ENCODE measurements around the gene LRRC51.

The LRRC51 gene, protein sequence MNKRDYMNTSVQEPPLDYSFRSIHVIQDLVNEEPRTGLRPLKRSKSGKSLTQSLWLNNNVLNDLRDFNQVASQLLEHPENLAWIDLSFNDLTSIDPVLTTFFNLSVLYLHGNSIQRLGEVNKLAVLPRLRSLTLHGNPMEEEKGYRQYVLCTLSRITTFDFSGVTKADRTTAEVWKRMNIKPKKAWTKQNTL

DNA sequence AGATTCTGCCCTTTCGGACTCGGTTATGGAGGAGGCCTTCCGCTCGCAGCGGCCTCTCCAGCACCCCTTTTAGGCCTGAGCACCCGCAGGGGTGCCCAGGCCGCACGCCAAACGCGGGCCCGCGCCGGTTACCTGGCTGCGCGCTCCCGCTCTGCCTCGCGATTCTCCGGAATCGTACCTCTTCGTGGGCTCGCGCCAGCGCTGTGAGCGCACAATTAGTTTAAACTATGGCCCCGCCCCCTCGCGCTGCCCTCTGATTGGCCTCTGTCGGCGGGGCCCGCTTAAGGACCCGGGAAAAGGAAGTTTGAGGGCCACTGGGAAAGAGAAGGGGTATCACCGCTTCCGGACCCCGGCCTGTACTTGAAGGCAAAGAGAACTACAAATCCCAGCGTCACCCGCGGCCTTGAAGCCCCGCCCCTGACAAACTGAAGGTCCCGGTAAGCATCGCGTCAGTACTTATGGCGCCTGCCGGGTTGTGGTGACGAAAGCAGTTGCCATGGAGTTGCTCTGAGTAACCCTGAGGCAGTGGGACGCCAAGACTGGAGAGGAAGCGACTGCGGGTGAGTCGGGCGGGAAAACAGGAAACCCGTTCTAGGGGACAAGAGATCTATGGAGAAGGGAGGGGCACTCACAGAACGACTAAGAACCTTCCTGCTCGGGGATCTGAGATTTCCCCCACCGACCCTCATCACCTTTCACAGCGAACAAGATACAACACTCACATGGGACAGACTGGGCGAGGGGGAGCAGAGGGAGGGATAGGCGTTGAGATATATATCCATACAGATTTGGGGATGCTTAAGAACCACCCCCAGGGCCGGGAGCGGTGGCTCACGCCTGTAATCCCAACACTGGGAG is at the start of gene LRRC51, which contains the start of gene NUMA1:
TSS of gene LRRC51 (plus strand) at position 525 of the 858 bp plus-strand sequence. CDS start 8,234 bp downstream, outside the sequence.
TSS of gene NUMA1 (minus strand) at position 217 of the 858 bp plus-strand sequence. CDS start 44,599 bp downstream, outside the sequence.
- peak; percentile 100 for DNase-seq (ENCODE audit: low spot score)

DNA sequence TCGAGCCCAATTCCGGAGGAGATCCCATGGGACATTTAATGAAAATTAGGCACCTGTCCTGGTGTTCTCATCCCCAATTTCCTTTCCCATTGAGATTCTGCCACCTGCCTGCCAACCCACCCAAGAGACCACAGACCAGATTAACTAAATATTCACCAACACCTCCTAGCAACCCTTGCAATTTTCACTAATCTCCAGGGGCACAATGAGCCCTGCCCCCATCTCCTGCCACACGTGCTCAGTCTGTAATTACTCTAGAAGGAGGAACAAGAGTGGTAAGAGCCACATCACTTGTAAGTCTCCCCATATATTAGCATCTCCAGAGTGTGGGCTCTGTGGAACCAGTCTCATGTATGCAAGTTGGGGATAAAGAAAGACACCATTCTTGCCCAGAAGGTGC is 44.0 kb upstream of the LRRC51 start:
- DNase-seq (ENCODE audit: low spot score): no peak

DNA sequence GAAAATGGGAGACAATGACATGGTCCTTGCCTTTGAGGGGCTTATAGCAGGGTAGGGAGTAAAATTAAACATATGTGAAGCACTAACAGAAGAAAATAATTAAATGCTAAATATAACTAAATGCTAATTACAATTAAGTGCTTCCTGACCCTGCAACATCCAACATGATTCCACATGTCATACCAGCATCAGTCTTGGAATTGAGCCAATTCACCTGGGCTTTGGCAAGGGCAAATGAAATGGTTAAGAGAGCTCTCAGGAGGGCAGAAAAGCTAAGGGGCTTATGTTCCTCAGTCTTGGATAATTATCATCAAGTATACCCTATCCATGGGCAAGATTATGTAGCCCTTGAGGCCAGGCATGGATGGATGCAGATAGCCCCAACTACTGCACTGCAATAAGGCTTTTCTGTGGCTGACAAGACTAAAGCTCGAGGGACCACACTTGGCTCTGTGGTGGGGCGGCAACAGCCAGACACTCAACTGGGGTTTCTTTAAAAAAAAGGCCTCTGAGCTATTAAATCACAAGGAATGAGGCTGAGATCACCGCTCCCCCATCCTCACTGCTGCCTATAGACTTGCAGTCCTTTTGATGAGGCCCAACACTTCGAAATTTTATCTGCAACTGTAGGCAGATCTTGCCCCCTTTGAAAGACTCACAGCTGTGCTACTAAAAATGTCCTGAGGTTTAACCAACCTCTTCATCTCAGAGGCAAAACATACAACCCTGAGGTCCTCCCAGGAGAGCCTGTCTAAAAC is 42.9 kb upstream of the LRRC51 start:
- DNase-seq (ENCODE audit: low spot score): no peak

DNA sequence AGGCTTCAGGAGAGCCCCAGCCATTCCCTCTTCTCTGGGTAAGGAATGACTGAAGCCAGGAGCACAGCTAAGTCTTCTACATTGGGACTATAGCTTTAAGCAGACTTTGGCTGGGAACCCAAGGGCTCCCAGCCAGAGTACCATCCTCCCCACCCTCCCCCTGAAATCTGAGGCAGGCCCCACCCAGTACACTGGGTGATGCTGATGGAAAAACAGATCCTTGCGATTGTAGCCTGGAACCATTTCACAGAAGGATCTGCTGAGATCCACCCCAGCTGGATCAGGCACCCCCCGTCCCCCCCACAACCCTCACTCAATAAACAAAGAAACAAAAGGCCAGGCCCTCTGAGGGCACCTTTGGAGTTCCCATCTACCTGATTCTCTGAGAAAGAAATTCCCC is 42.2 kb upstream of the LRRC51 start:
- DNase-seq (ENCODE audit: low spot score): peak; percentile 81

DNA sequence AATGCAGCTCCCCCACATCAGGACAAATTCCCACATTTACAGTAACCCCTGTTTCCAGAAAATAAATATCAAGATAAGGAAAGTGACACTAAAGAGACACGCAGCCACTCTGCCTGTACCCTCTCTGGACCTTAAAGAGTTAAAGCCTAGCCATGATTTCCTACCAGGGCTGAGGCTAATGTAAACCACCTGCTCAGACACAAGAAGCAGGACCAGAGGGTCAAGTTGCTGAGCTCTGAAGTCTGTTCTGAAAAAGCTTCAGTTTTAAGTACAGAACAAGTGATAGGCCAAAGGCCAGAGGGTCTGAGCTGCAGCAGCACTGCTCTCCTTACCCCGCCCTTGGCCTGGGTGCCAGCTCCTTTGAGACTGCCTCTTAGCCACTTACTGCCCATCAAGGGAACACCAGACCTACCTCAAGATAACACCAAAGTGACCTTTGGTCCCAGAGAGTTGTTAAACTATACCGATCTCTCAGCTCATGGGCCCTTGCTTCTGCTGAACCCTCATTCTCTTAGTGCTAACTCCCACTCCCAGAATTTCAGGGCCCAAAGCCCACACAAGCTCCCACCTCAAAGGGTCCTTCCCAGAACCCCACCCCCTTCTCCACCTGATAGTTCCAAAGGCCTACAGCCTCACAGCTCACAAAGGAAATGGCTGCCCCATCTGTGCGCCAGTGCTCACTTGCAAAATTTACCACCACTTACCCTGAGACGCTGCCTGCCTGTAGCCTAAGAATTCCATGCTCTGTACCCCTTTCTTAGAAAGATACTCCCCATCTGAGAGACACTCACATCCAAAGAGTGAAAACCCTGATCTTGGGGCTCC is 41.4 kb upstream of the LRRC51 start:
- peak; percentile 40 for DNase-seq (ENCODE audit: low spot score)

DNA sequence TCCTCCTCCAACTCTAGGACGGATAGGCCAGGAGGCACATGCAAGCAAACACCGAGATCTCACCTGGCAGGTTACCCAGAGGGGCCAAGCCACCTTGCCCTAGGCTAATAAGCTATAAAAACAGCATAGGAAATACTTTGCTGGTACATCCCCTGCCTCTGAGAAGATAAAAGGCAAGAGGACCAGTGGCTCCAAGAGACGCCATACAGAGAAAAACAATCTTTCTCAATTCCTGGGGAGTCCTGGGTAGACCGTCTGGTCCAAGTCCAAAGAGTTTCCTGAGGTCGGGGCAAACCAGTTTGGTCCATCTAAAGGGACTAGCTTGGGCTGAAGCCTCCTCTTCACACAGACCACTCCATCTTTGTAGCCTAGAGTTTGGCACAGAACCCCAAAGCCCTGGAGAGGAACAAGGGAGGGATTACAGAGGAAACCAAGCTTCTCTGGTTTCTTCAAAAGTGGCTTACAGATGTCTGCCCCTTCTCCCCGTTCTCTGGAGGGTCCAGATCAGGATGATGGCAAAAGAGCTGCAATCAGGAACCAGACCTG is 40.7 kb upstream of the LRRC51 start:
- peak; percentile 54 for DNase-seq (ENCODE audit: low spot score)

DNA sequence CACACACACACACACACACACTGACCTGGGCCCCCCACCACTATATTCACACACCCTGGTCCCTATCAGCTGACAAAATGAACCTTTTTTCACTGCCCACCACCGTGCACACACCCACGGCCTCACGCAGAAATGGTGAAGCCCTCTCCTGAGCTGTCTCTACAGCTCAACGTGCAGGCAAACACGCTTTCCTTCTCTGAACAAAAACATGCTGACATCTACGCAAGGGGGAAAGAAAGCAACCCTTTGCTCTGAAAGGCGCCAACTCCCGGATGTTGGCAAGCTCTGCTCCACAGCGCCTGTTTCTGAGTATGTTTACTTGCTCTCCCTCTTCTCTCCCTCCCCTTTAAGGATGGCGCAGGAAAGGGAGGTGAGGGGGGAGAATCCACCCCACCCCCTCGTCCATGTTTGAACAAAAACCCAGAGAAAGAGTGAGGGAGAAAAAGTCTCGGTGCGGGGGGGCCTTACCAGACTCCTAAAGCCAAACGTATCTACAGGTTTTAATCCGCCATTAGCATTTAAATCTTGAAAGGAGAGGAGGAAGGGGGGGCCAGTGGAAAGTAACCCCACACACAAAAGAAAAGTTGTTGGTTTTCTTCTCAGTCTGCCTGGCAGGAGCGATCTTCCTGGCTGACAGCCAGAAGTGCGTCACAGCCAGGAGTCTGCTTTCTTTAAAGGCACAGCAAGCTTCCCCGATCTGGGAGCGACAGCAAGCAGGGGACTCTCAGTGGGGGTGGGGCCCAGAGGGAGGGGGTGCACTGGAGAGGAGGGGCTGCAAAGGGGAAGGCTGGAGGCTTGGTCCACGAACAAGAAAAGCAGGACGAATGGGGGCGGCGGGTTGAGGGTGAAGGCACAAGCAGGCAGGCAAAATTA is 39.9 kb upstream of the LRRC51 start:
- DNase-seq (ENCODE audit: low spot score): peak; percentile 97

DNA sequence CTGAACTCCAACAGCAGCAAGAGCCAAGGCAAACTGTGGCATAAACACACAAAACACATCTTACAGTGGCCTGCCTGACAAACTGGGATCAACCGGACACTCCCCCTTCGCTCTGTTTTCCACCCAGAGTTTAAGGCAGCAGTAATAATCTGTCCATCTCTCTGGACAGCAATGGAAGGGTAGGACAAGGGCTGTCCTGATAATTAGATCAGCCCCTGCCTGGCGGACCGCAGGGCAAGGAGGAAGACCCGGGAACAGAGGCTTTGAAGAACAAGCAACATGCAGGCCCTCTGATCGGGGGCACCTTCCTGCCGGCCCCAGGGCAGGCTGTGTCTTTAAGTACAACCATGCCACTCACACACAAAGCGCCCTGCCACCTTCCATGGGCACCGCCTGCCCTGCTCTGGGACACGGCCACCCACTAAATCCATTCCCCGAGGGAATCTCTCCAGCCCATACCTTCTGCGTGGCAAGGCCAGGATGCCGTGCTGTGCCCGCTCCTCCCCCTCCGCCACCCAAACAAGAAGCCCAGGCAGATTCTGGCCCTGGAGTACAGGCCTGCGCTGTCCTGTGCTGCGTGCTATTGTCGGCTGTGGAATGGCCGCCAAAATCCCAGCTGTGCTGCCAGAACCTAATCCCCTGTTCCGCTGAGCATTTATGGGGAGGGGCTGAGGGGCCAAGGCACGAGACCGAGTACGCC is 39.1 kb upstream of the LRRC51 start:
- peak; percentile 79 for DNase-seq (ENCODE audit: low spot score)

DNA sequence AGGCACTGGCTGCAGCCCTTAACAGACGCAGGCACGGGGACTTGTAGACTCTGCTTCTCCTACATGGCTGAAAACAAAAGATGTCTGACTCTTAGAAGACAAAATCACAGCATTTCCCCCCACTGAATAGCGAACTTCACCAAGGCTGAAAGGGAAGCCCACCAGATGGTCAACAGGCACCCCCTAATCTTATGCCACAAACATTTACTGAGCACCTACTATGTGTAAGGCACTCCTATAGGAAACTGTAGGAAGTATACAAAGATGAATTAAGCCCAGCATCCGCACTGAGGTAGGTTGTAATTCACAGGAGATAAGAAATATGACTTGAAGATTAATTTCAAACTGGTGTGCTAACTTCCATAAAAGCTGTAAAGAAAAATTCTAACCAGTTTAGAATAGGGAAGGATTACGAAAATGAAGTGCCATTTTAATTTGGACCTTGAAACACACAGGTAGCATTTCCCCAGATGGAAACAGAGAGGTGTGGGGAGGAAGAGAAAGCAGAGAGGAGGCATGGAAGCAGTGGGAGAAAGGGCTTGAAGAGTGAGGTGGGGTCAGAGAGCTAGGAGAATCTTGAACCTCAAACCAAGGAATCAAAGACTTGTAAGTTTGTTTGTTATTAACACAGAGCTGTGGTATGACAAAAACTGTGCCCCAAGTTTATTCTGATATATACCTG is 38.4 kb upstream of the LRRC51 start:
- DNase-seq (ENCODE audit: low spot score): no peak

DNA sequence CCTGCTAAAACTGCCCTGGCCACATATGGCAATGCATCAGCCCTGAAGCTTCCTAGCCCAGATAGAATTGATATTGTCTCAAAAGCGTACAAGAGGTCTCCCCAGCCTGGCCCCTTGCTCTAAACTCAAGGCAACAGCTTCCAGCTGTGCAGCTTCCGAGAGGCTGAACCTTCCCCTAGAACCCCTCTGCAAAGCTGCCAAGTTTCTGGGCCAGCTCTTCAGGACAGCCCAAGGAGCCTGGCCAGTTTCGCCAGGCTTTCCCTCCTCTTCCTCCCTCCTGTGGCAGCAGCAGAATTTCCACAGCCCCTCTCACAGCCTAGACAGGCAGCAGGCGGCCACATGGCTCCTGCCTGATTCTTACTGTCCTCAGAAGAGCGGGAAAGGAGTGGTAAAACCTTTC is 34.8 kb upstream of the LRRC51 start:
- DNase-seq (ENCODE audit: low spot score): no peak

DNA sequence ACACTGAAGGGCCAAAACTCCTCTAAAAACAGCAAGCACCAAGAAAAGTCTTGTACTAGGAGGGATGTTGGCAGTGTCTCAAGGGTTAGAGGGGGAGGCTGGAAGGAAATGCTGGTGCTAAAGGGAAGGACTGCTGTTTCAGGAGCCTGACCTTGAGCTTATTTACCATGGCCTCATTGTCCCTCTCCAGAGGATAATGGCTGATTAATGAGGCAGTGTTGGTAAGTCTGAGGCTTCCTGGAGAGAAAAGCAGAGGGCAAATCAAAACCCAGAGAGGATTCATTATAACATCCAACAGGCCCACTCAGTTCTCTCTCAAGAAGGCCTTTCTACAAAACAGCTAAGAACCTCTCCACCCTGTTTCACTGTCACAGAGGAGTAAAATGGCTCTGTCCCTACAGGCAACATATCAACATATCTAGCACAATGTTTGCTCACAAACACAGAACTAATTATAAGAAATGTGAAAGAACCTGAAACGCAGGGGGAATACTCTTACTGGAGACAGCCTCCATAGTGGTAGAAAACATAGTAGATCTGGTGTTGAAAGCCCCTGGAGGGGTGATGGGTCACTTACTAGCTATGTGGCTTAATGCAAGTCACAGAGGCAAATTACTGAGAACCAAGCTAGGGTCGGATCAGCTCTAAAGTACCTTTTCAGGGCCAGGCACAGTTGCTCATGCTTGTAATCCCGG is 31.7 kb upstream of the LRRC51 start:
- DNase-seq (ENCODE audit: low spot score): peak; percentile 58

DNA sequence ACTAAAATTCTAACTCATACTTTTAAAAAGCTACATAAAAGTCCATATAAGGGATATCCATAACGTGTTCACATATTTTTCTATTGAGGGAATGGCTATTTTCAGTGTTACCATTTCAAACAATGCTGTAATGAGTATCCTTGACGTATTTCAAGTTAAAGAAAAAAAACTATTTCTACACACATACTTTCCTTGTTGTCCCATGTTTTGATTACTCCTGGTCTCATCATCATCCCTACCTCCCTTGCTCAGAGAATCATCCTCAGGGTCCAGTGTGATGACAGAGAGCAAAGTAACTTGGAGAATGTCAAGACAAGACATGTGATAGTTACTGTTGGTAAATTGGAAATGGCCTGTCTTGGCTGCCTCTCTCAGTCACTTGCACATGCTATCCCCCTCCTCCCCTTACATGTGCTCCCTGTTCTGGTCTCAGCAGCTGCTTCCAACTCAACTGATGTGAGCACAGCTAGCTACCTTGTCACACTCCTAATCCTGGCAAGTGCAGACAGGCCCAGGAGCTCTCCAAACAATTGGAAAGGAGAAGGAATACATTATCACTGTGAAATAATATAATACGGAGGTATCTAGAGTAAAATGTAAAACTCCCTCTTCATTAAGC is 22.1 kb upstream of the LRRC51 start:
- DNase-seq (ENCODE audit: low spot score): no peak

DNA sequence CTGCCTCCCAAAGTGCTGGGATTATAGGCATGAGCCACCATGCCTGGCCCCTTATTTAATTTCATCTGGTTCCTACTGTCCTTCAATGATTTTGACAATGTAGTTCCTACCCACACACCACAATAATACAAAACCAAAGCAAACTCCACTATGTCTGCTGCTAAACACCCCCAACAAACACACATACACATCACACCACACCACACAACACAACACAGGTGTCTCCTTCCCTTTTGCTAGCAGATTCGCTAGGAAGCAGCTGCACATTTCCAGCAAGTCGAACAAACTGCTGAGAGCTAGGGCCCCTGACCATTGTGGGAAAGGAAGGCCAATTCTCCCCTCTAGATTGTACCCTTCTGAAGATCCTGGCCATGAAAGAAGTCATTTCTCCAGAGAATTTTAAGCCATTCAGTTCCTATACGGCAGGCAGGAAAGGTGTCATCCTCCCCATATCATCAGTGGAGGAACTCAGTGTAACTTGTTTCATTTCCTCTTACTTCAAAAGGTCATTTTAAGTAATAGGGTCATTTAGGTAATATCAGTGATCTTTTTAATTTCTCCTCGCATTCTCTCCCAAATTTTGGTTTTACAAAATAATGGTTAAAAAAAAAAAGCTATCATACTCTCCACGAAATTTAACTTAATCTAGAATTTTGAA is 18.8 kb upstream of the LRRC51 start:
- no peak for DNase-seq (ENCODE audit: low spot score)

DNA sequence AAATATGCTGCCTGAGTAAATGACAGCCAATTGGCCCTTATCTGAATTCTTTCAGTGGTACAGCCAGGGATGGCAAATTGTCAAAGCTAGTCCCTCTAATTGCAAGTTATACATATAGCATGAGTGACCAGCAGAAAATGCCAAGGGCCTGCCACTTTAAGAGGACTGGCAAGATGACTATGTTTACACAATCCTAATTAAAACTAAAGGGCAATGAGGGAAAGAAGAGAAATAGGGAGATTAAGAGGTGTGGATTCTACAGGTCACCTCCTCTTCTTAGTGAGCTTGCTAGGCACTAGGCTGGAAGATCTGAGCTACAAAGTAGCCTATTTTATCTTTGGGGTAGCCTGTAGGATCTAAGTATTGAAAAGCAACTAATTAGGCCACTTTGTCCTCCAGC is 13.8 kb upstream of the LRRC51 start:
- no peak for DNase-seq (ENCODE audit: low spot score)

DNA sequence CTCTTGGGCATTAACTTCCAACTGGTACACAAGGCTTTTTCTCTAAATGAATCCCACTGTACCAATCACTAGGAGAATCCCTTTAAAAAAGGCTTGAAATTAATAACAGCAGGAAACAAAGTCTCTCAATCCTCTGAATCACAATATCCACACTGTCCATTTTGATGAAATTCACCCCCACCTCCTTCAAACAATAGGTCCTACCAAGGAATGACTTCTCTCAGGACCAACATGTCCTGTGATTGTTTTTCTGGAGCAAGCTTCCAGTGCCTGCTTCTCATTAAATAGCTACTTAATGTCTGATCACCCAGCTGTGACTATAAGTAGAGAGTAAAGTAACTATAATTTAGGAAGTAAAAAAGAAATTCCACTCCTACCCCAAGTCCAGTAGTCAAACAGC is 13.4 kb upstream of the LRRC51 start:
- no peak for DNase-seq (ENCODE audit: low spot score)

DNA sequence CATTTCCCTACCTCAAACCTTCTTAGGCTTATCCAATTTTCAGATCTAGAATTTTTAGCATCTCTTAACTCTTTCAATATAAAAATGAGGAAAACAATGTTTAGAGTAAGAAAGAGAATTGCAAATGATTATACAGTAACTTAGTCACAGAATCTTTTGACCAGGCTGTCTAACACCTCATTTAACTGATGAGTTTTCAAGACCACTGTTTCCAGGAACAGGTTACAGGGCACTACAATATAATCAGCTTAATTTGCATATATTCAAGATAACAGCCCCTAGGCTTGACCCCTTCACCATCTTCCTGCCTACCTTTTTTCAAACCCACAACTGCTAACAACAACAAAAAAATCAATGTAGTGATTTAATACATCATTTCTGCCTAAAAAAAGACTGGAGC is 13.0 kb upstream of the LRRC51 start:
- DNase-seq (ENCODE audit: low spot score): no peak

DNA sequence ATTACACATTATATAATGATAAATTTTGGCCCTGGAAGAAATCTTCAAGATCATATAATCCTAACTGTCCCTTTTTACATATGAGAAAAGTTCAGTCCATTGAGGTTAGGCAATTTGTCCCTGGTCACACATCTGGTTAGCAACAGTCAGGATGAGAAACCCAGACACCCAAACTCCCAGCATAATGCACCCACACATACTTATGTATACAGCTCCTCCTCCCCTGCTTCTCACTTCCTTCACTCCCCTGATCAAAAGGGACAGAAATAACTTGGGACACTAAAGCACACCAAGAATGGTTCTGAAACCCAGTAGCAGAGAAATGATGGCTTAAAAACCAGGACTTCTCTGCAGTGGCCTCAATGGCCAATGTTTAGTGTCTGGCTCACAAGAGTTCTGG is 11.4 kb upstream of the LRRC51 start:
- no peak for DNase-seq (ENCODE audit: low spot score)
